ENCODE results near the gene UBE4B.
"Not testable (repeated sequence)": the region's sequence is repeated elsewhere in the genome, so short reads cannot be mapped to it uniquely, and the experiment has no call there.

The UBE4B gene

GRCh38 chr1:10211805-10212410 is 179.2 kb downstream of the UBE4B start:
- DNase-seq = peak in 2 of 14 donors; percentile 49 to 68

GRCh38 chr1:10212476-10212875 is 179.7 kb downstream of the UBE4B start:
- DNase-seq = no peak

GRCh38 chr1:10213186-10213705 is 180.5 kb downstream of the UBE4B start:
- no peak for DNase-seq

GRCh38 chr1:10216090-10216749 is 183.5 kb downstream of the UBE4B start:
- no peak for DNase-seq

- DNase-seq = peak in 2 of 14 donors; percentile 6 to 21
Observed at GRCh38 chr1:10217748-10218441, 185.1 kb downstream of the UBE4B start.

GRCh38 chr1:10220200-10220599 is 187.4 kb downstream of the UBE4B start:
- no peak for DNase-seq

- DNase-seq = not testable (repeated sequence)
Observed at GRCh38 chr1:10220657-10221056, 187.9 kb downstream of the UBE4B start.

GRCh38 chr1:10225573-10225972 is 192.8 kb downstream of the UBE4B start:
- DNase-seq = no peak

- no peak for DNase-seq
Observed at GRCh38 chr1:10228528-10228927, 195.8 kb downstream of the UBE4B start.

- DNase-seq = no peak
Observed at GRCh38 chr1:10229903-10230302, 197.1 kb downstream of the UBE4B start.

Measured in C1 segment of cervical spinal cord (tissue), 14 donors.